B cell (primary cell): ENCODE data around the gene ZNF37A. TPM values are rescaled to one million over a fixed set of nuclear protein-coding genes. Genes with fewer than 3 reads are reported as not detected.
"Not testable (repeated sequence)": the region's sequence is repeated elsewhere in the genome, so short reads cannot be mapped to it uniquely, and the experiment has no call there.

Experiments used
- ATAC-seq: fragments of 200-7000 bp; cut with Tn5 transposase; one replicate; pipeline ENCODE4 v1.10.0; 2021; ENCODE audit warnings: low read depth, mild to moderate bottlenecking, moderate number of reproducible peaks, moderate library complexity
- CTCF ChIA-PET: fragments of 350-600 bp; sonication (Branson Sonifier 250); formaldehyde crosslinking; loops from one replicate; lab custom pipeline; 2021; ENCODE audit warnings: antibody characterized with exemption, inconsistent platforms; lab: Charles Lee
- POLR2A ChIA-PET: fragments of 350-600 bp; sonication (Branson Sonifier 250); formaldehyde crosslinking; loops from one replicate; lab custom pipeline; 2021; ENCODE audit warnings: antibody characterized with exemption; lab: Charles Lee
- DNase-seq: peaks from one replicate; pipeline ENCODE4 v3.0.0; 2013
- H2AFZ ChIP-seq: 2 replicates; pipeline ENCODE4 v1.6.1; 2012; ENCODE audit warnings: mild to moderate bottlenecking, low read depth, low read length; ENCODE audit not compliant: insufficient read depth, poor library complexity, severe bottlenecking
- H3K27ac ChIP-seq, 2 donors: 1 replicate in 1 of 2; 2 replicates in 1 of 2; pipeline ENCODE4 v1.5.1; 2012 to 2013; ENCODE audit warnings: low read length in 2 of 2, mild to moderate bottlenecking in 2 of 2, moderate library complexity in 1 of 2
- H3K27me3 ChIP-seq, 4 experiments: fragments of 200-600 bp in 1 of 4; sonication (generic) in 1 of 4; replicated peaks in 1 of 4; 1 replicate in 2 of 4; 2 replicates in 2 of 4; pipeline versions ENCODE4 v1.6.1 to v1.7.0; 2013 to 2016; ENCODE audit warnings: low read length in 3 of 4, mild to moderate bottlenecking in 2 of 4, mixed read lengths in 1 of 4, moderate library complexity in 1 of 4; ENCODE audit not compliant: insufficient read depth in 4 of 4, control insufficient read depth in 3 of 4; ENCODE audit errors: control extremely low read depth in 1 of 4
- H3K36me3 ChIP-seq, 2 experiments: replicated peaks in 1 of 2; 1 replicate in 1 of 2; 2 replicates in 1 of 2; pipeline versions ENCODE4 v1.6.1 to v1.7.1; 2013; ENCODE audit warnings: low read length in 1 of 2; ENCODE audit not compliant: insufficient read depth in 2 of 2, control insufficient read depth in 1 of 2; ENCODE audit errors: control extremely low read depth in 1 of 2, extremely low read depth in 1 of 2
- H3K4me1 ChIP-seq, 2 donors: fragments of 200-600 bp in 1 of 2; sonication (generic) in 1 of 2; 1 replicate in 1 of 2; 2 replicates in 1 of 2; pipeline versions ENCODE4 v1.5.1 to v1.6.1; 2013 to 2017; ENCODE audit warnings: low read length in 2 of 2; ENCODE audit not compliant: control insufficient read depth in 2 of 2, insufficient read depth in 2 of 2
- H3K4me2 ChIP-seq: replicated peaks from 2 replicates; pipeline ENCODE3; 2012; ENCODE audit warnings: mild to moderate bottlenecking, low read depth, low read length; ENCODE audit not compliant: poor library complexity, severe bottlenecking
- H3K4me3 ChIP-seq, 5 experiments: fragments of 200-600 bp in 1 of 5; sonication (generic) in 1 of 5; 1 replicate in 3 of 5; 2 replicates in 2 of 5; pipeline versions ENCODE4 v1.5.1 to v1.7.0; 2011 to 2016; ENCODE audit warnings: low read length in 4 of 5, mild to moderate bottlenecking in 4 of 5, low read depth in 2 of 5, control low read depth in 1 of 5, moderate library complexity in 1 of 5; ENCODE audit not compliant: insufficient read depth in 1 of 5; ENCODE audit errors: control extremely low read depth in 1 of 5, extremely low read depth in 1 of 5
- H3K79me2 ChIP-seq: fragments of 200-600 bp; sonication (generic); one replicate; pipeline ENCODE4 v1.6.0; 2016; ENCODE audit warnings: low read length; ENCODE audit not compliant: control insufficient read depth, insufficient read depth
- H3K9ac ChIP-seq: fragments of 200-600 bp; sonication (generic); 2 replicates; pipeline ENCODE4 v1.6.1; 2017; ENCODE audit warnings: mild to moderate bottlenecking, low read length, moderate library complexity
- H3K9me3 ChIP-seq, 3 donors: one replicate each; pipeline versions ENCODE4 v1.6.1 to v1.7.1; 2013; ENCODE audit warnings: low read length in 2 of 3; ENCODE audit not compliant: control insufficient read depth in 2 of 3, insufficient read depth in 1 of 3; ENCODE audit errors: control extremely low read depth in 1 of 3
- H4K20me1 ChIP-seq: 2 replicates; pipeline ENCODE4 v1.6.0; 2012; ENCODE audit warnings: mild to moderate bottlenecking, low read length; ENCODE audit not compliant: insufficient read depth, control insufficient read depth, poor library complexity, severe bottlenecking
- H3K27ac Mint-ChIP-seq: one replicate; pipeline ENCODE4 v1.8.0; 2021; ENCODE audit warnings: mixed read lengths
- H3K27me3 Mint-ChIP-seq: one replicate; pipeline ENCODE4 v1.8.0; 2021; ENCODE audit warnings: mixed read lengths
- H3K4me1 Mint-ChIP-seq: one replicate; pipeline ENCODE4 v1.8.0; 2021; ENCODE audit warnings: mixed read lengths
- H3K4me3 Mint-ChIP-seq: one replicate; pipeline ENCODE4 v1.8.0; 2021; ENCODE audit warnings: mixed read lengths
- H3K9me3 Mint-ChIP-seq: one replicate; pipeline ENCODE4 v1.8.0; 2022; ENCODE audit warnings: mixed read lengths; ENCODE audit not compliant: insufficient read depth
- EZH2 ChIP-seq: IDR thresholded peaks from 2 replicates; pipeline ENCODE4 v1.6.1; 2012; ENCODE audit warnings: borderline replicate concordance, low read depth, mild to moderate bottlenecking, moderate library complexity, low read length; ENCODE audit not compliant: insufficient read depth, poor library complexity, severe bottlenecking
- WGBS: methylation state at CpG from one replicate; pipeline ENCODE4 v1.1.5; 2013; ENCODE audit warnings: missing lambda C conversion rate; ENCODE audit not compliant: insufficient coverage; 5-methylcytosine and 5-hydroxymethylcytosine counted together
- intact Hi-C: fragments of 100-400 bp; cut with micrococcal nuclease; formaldehyde crosslinking; loops from one replicate; pipeline ENCODE4 v1.10.0; 2022
- polyA plus RNA-seq: library from polyadenylated mRNA; depleted of rRNA; stranded (reverse); fragments of >200 nt; gene quantifications from 2 replicates; pipeline ENCODE4 v1.2.3, GENCODE V29; 2012
- total RNA-seq, 2 donors: library from RNA; stranded (reverse); fragments of 120-200 nt in 1 of 2; gene quantifications; 1 replicate in 1 of 2; 2 replicates in 1 of 2; pipeline versions ENCODE4 v1.2.3 to v1.2.4, GENCODE V29; 2013 to 2022
- TF ChIP-seq, protein P1 (sequence below): fragments of 200-600 bp; IDR thresholded peaks from one replicate; pipeline ENCODE4 v1.8.0; 2022; ENCODE audit warnings: antibody characterized with exemption, mild to moderate bottlenecking

ZNF37A gene
- total and polyA plus RNA-seq, 2 donors (not counting 1 experiment from before 2014, with no cell fraction given) = 6.1 to 26.4 TPM

DNA sequence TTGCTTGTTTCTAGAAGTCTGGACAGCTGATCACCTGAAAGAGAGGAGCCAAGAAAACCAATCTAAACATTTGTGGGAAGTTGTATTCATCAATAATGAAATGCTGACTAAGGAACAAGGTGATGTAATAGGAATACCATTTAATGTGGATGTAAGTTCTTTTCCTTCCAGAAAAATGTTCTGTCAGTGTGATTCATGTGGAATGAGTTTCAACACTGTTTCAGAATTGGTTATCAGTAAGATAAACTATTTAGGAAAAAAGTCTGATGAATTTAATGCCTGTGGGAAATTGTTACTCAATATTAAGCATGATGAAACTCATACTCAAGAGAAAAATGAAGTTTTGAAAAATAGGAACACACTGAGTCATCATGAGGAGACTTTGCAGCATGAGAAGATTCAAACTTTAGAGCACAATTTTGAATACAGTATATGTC lies 39.8 kb upstream of the ZNF37A start:
- H2AFZ ChIP-seq = no peak overlapping the region
- no peaks in the 10 kb centered on the region for H4K20me1 ChIP-seq
- H3K27me3 Mint-ChIP-seq = no peaks in the 10 kb centered on the region
- no peak overlapping the region for H3K9ac ChIP-seq
- no peaks in the 10 kb centered on the region for H3K79me2 ChIP-seq
- H3K27ac ChIP-seq = no peak overlapping the region
- no peak overlapping the region for H3K4me3 ChIP-seq
- no peaks in the 10 kb centered on the region for H3K27me3 ChIP-seq
- ATAC-seq (no peak), DNase-seq (no peak)
- no peak for TF ChIP-seq EZH2
- TF ChIP-seq, protein P1, sequence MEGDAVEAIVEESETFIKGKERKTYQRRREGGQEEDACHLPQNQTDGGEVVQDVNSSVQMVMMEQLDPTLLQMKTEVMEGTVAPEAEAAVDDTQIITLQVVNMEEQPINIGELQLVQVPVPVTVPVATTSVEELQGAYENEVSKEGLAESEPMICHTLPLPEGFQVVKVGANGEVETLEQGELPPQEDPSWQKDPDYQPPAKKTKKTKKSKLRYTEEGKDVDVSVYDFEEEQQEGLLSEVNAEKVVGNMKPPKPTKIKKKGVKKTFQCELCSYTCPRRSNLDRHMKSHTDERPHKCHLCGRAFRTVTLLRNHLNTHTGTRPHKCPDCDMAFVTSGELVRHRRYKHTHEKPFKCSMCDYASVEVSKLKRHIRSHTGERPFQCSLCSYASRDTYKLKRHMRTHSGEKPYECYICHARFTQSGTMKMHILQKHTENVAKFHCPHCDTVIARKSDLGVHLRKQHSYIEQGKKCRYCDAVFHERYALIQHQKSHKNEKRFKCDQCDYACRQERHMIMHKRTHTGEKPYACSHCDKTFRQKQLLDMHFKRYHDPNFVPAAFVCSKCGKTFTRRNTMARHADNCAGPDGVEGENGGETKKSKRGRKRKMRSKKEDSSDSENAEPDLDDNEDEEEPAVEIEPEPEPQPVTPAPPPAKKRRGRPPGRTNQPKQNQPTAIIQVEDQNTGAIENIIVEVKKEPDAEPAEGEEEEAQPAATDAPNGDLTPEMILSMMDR = no peak
- H3K27ac Mint-ChIP-seq = no peak overlapping the region
- H3K36me3 ChIP-seq = peaks cover 45 to 61% of the 10 kb centered on the region in 2 experiments
- peaks cover 19% of the 10 kb centered on the region for H3K9me3 Mint-ChIP-seq
- peaks cover 15 to 50% (median 18%) of the 10 kb centered on the region in 3 donors for H3K9me3 ChIP-seq
- ChIA-PET CTCF (no interaction called here), POLR2A (no interaction called here)
- no peaks in the 10 kb centered on the region for H3K4me1 Mint-ChIP-seq
- H3K4me2 ChIP-seq = no peak overlapping the region
- H3K4me3 Mint-ChIP-seq = no peak overlapping the region
- H3K4me1 ChIP-seq = no peaks in the 10 kb centered on the region
- intact Hi-C loops = no loop called here

DNA sequence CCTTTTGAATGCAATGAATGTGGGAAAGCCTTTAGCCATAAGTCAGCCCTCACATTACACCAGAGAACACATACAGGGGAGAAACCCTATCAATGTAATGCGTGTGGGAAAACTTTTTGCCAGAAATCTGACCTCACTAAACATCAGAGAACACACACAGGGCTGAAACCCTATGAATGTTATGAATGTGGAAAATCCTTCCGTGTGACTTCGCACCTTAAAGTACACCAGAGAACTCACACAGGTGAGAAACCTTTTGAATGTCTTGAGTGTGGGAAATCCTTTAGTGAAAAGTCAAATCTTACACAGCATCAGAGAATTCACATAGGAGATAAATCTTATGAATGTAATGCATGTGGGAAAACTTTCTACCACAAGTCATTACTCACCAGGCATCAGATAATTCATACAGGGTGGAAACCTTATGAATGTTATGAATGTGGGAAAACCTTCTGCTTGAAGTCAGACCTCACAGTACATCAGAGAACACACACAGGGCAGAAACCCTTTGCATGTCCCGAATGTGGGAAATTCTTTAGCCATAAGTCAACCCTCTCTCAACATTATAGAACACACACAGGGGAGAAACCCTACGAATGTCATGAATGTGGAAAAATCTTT lies 38.8 kb upstream of the ZNF37A start:
- peaks cover 38 to 64% of the 10 kb centered on the region in 2 experiments for H3K36me3 ChIP-seq
- H3K4me2 ChIP-seq, H3K27ac ChIP-seq, H3K9ac ChIP-seq, H4K20me1 ChIP-seq, ATAC-seq, H2AFZ ChIP-seq, CTCF ChIA-PET, H3K4me3 Mint-ChIP-seq, H3K27me3 ChIP-seq, H3K4me1 ChIP-seq, H3K79me2 ChIP-seq, POLR2A ChIA-PET, DNase-seq, H3K27me3 Mint-ChIP-seq, intact Hi-C loops, H3K4me1 Mint-ChIP-seq, H3K4me3 ChIP-seq: not testable (repeated sequence)
- no CpG with 5 or more reads among the region's 5 CpGs for WGBS
- H3K27ac Mint-ChIP-seq = peak overlapping the region; percentile 15
- peaks cover 14 to 50% (median 20%) of the 10 kb centered on the region in 3 donors for H3K9me3 ChIP-seq
- H3K9me3 Mint-ChIP-seq = peaks cover 19% of the 10 kb centered on the region

DNA sequence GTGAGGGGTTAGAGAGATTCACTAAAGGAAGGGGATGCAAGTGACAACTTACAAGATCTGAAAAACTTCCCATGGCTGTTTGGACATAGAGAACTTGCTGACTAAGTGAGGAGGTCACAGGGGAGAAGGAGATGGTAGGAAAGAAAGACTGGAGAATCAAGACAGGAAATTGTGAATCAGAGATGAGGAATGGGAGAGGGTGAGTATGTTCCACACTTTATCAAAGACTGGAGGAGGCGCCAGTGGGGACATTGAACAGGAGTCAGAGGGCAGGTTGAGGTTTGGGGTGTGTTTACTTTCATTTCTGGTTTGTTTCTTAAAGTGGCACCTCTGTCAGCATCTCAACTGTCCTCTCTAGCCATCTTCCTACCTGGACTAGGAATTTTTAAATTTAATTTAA lies 24.5 kb upstream of the ZNF37A start:
- not testable (repeated sequence) for H3K4me1 Mint-ChIP-seq
- WGBS = 71% methylated on average over 1 of the region's 1 CpG

More for the DNA sequence above, 24.5 kb upstream of the ZNF37A start:
- H3K27me3 Mint-ChIP-seq, POLR2A ChIA-PET, H3K27me3 ChIP-seq, H3K4me2 ChIP-seq, H3K27ac ChIP-seq, H3K27ac Mint-ChIP-seq, ATAC-seq, DNase-seq, H3K36me3 ChIP-seq, H2AFZ ChIP-seq, H3K9me3 ChIP-seq, CTCF ChIA-PET, H3K79me2 ChIP-seq, intact Hi-C loops, H3K9ac ChIP-seq, H3K4me1 ChIP-seq, H3K4me3 Mint-ChIP-seq, H3K4me3 ChIP-seq, H3K9me3 Mint-ChIP-seq, H4K20me1 ChIP-seq: not testable (repeated sequence)
